GM19452 (cell line): ENCODE measurements around the gene VAMP2.
A peak's percentile ranks its signal among the peaks of the same experiment; 100 is the strongest.

ENCODE experiments used
- ATAC-seq: cut with Tn5 transposase; IDR thresholded peaks from one replicate; pipeline ENCODE4 v1.9.1; 2021; ENCODE audit not compliant: unreplicated experiment

Gene VAMP2

DNA sequence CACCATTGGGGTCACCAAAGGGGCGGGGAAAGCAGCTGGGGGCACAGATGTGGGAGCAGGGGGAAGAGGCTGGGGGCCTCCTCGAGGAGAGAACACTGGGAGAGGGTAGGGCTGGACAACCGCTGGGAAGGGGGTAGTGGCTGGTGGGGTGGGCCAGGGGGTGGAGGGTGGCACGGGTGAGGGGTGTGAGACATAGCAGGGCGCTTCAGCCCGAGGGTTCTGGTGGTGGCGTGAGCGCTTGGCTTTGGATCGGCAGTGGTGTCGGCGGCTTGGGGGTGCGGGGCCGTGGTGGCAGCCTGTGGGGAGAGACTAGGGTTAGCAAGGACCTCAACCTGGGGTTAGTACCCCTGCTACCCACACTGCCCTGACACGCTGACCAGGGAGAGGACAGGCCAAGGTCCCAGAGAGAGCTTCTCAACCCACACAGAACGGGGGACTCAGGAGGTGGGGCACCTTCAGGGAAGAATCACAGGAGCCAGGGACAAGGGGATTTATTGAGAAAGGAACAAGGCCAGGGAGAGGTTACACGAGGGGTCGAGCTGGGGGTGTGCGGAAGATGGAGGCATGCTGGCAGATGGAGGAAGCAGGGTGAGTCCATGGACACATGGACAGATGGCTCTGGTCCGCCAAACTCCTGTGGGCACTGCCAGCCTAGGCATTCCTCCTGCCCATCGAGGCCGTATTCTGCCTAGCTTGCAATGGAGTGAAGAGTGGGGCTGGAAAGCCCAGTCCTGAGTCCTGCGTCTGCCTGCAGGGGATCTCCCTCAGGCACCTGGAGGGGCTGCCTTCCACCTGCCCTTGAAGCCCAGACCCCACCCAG is 19.0 kb downstream of the VAMP2 start:
- no peak for ATAC-seq

DNA sequence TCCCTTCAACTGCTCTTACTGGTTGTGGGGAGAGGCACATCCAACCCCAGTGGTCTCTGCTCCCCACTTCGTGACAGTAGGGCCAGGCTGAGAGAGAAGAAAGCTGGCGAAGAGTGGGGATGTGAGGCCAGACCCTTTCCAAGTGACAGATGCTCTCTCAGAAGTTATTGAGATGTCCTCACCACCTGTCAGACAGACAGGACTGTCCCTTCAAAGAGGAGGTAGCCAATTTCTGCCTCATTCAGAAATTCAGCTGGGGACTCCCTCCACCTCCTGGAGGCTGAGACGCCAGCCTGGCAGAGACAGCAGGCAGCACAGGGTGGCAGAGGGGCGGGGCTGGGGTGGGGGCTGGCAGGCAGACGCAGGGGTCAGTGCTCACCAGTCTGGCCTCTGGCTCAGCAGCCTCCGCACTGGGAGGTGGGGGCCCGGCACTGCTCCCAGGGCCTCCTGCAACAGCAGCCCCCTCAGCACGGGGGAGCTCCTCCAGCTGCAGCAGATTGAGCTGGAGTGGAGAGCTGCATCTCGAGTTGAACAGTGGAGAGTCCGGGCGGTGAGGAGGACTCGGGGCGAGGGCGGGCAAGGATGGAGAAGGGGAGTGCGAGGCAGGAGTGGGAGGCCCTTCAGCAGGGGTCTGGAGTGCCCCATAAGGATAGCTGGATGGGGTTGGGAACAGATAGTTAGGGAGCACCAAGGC is 19.7 kb downstream of the VAMP2 start:
- ATAC-seq, result no peak

DNA sequence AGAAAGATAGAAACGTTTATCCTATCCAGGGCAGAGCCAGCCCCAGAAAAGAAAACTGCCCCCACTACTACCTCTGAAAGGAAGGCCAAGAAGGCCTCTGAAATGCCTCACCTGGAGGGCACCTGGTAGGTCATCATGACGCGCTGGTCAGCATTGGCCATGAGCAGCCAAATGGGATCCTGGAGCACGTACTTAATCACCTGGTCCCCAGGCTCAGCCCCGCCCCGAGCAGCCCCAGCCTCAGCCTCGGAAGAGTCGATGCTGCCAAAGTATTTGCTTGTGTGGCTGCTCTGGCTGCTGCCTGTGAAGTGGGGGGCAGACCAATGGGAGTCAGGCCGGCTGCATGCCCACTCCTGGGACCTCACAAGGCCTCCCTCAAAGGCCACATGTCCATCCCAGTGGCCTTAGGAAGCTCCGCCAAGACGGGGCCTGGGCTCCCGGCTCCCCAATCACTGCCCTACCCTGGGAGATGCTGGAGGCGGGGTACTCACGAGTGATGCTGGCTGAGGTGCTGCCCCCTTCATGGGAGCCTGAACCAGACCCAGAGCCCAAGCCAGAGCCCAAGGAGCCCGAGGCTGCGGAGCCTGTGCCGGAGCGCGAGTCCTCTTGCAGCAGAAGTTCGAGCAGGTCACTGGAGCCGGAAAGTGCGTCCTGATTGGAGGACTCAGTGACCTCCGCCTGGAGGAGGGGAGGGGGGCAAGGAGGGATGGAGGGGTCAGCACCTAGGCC is 20.4 kb downstream of the VAMP2 start:
- ATAC-seq, result no peak

DNA sequence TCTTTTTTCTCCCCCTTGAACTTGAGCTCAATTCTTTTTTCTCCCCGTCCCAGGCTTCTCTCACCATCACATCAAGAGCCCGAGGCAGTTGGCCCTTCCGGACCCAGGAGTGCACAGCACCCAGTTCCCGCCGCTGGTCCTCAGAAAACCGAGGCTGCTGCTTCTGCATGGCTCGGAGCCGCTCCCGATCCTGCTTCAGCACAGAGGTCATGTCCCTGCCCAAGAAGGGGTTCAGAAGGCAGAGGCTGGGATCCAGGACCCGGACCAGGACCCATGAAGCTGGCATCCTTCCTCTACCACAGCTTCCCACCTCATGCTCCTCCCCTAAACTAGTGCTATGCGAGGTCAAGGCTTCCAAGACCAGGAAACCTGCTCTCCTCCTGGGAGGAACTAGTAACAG is 21.0 kb downstream of the VAMP2 start:
- ATAC-seq, result no peak

DNA sequence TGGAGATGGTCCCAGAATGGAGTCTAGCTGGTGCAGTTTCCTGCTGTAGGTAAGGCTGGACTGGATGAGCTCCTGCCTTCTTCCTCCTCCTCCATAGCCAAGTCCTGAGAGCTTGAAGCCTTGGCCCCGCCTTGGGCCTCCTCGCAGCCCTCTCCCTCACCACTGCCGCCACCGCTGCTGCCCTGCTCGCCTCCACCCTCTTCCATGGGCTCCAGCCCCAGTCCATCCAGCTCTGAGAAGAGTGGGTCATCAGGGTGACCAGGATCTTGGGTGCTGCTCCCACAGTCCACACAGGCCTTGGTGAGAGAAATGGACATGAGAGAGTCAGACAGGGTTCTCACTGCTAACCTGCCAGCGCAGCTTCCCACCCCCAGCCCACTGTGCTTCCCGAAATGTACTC is 21.7 kb downstream of the VAMP2 start:
- ATAC-seq, result no peak

DNA sequence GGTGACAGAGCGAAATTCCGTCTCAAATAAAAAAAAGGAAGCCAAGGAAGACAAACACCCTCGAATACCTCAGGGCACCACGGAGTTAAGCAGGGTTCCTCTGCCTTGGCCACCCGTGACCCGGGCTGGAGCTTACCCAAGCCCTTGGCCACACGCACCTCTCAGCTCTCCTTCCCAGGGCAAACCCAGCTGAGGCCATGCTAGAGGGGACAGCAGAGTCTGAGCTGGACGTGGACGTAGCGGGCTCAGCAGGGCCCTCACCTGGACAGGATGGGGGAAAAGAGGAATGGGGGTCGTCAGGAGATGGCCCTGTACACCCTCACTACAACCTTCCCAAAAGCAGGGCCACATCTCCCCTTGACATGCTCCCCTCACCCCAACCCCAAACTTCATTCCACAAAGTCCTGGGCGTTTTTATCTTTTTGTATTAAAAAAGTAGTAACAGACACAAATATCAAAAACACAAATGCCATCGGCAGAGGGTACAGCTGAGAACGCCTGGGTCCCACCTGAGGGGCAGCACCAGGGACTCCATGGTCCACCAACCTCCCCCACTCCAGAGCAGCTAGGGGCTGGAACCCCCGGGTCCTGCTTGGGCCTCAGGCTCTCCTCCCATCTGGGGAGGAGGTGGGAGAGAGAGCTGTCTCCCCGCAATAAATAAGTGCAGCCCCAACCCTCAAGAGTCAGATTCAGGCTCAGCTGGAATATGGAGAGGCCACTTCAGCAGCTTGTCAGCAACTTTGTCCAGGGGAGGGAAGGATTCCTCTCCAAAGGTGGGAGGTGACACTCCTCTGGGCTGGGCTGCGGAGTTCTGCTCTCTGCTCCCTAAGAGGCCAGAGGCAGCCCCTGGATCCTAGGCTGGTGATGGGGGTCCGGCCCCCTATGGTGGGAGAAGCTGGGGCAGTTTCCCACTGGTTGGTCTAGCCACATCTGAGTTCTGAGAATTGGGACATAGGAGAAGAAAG is 22.4 kb downstream of the VAMP2 start:
- no peak for ATAC-seq

DNA sequence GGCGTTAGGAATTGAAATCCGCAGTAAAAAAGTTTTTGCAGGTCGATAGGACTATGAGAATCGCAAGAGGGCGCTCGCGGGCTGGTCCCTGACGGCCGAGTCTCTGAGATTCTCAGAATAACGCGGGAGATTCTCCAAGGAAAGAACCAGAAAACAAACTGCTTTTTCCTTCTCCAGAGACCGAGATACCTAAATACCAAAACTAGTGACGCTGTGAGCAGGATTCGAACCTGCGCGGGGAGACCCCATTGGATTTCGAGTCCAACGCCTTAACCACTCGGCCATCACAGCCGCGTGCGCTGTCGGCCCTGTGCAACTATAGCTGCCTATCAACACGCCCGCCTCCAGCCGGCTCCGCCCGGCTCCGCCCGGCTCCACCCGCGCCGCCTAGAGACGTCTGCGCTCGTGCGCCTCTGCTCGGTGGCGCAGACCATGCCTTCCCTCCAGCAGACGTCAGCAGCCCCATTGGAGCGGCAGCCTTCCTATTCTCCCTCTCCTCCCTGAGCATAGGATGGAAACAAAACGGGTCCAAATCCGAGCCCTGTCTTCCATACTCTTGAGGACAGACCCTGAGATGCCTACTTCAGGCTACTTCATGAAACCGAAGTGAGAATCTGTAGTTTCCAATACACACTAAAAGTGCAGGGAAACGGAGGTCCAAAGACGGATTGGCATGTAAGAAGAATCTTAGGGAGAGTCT is 23.9 kb downstream of the VAMP2 start:
- ATAC-seq, result peak; percentile 80

DNA sequence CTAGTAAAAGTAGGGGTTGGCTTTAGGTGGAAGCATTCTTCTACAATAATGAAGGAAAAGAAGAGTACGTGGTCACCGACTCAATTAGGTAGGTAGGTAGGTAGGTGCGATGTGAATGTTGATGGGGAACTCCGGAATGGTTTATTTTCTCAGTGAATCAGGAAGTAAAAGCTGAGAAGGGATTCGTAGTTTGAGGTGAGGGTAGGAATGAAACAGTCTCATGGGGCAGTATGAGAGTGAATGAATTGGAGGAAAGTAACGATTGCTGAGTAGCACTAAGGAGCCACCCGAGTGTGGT is 24.4 kb downstream of the VAMP2 start:
- ATAC-seq, result no peak

DNA sequence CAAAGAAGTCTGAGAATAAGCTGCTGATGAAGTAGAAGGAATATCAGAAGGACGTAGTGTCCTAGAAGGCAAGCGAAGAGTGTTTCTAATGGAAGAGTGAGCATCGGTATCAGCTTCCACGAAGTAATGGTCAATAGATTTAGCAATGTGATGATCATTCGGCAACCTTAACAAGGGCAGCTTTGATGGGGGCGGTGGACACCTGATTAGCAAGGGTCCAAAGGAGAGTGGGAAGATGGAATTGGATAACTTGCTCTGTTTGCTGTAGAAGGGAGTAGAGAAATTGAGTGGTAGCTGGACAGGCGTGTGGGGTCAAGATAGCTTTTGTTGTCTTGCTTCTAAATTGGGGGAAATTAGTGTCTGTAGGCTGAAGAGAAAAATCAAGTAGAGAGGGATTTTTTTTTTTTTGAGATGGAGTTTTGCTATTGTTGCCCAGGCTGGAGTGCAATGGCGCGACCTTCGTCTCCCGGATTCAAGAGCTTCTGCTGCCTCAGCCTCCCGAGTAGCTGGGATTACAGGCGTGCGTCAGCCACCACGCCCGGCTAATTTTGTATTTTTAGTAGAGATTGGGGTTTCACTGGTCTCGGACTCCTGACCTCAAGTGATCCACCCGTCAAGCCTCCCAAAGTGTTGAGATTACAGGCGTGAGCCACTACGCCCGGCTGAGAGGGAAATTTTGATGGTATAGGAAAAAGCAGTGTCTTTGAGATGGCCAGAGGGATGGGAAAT is 24.9 kb downstream of the VAMP2 start:
- ATAC-seq, result no peak

DNA sequence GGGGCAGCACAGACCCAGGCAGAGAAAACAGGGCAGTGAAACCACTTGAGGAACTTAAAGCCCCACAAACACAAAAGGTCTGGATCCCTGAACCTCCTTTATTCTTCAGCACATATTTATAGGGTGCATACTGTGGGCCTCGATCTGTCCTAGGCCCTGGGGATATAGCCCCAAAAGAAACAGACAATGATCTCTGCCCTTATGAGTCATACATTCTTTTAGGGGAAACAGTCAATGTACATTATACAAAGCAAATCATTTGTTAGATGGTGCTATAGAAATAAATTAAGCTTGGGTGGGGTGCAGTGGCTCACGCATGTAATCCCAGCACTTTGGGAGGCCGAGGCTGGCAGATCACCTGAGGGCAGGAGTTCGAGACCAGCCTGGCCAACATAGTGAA is 28.8 kb downstream of the VAMP2 start:
- no peak for ATAC-seq

DNA sequence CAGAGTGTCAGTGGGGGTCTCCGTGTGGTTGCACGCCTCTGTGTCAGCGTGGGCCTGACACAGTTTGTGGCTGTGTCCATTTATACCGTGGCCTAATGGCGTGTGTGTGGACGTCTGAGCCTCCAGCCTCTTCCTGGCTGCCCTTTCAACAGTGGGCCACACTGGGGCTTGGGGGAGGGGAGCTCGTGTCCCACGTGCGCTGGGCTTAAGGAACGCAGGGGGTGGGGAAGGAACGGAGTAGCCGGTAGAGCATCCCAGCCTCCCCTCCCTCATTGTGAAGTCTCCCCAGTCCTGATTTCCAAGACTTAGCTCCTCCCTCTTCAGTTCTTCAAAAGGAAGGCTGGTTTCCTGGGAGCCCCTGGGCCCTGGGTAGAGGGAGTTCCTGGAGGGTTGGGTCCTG is 29.3 kb downstream of the VAMP2 start:
- ATAC-seq, result no peak

DNA sequence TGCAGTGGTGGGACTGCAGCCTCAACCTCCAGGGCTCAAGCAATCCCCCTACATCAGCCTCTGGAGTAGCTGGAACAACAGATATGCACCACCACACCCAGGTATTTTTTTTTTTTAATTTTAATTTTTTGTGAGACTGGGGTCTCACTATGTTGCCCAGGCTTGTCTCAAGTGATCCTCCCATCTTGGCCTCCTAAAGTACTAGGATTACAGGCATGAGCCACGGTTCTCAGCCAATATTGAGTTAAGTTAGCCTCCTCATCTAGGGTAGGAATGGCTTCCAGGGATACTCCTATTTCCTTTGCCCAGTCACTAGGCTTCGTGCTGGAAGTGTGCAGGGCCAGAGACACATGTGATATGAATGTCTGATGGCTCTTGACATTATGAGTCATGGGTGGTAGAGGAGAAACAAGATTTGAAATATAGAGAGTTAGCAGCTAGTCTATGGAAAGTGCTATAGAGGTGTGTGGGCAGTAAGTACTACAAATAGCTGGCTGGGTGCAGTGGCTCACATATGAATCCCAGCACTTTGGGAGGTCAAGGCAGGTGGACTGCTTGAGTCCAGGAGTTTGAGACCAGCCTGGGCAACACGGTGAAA is 30.8 kb downstream of the VAMP2 start:
- ATAC-seq, result no peak

DNA sequence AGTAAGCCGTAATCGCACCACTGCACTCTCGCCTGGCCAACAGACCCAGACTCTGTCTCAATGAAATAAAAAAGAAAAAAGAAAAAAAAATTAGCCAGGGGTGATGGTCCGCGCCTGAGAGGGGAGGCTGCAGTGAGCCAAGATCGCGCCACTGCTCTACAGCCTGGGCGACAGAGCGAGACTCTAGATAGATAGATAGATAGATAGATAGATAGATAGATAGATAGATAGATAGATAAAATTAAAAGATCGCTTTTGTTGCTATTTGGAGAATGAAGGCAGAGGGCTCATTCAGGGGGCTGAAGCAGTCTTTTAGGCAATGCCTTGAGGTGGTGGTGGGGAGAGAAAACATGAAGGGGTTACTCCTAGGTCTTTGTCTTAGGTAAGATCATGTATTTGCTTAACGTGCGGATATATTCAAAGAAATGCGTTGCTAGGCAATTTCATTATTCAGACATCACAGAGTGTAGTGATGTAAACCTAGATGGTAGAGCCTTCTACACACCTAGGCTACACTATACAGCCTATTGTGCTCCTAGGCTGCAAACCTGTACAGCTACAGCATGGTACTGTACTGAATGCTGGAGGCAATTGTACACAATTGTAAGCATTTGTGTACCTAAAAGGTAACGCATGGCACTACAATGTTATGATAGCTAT is 34.5 kb downstream of the VAMP2 start:
- no peak for ATAC-seq

DNA sequence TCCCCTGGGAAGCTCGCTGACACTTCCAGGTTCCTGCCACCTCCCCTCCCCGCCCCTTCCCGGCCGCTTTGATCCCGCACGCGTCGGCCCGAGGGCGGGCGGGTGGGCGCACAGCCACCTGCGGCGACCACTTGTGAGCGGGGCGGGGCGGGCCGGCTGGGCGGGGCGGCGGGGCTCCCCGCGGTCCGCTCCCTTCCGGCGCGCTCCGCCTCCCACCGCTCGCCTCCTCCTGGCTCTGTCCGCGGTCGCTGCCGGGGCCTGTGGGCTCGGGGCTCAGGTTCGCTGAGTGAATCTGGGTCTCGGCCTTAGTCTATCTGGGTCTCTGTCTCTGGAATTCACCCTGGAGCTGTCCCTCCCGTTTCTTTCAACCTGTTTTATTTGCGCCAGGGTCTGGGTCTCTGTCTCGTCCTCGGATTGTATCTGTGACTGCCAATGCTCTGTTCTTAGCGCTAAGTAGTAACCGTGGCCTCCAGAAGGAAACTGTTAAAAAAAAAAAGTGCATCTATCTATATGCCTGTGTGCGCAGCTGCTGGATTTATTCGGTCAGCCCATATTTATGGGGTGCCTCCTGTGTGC is 36.2 kb downstream of the VAMP2 start:
- ATAC-seq, result no peak

DNA sequence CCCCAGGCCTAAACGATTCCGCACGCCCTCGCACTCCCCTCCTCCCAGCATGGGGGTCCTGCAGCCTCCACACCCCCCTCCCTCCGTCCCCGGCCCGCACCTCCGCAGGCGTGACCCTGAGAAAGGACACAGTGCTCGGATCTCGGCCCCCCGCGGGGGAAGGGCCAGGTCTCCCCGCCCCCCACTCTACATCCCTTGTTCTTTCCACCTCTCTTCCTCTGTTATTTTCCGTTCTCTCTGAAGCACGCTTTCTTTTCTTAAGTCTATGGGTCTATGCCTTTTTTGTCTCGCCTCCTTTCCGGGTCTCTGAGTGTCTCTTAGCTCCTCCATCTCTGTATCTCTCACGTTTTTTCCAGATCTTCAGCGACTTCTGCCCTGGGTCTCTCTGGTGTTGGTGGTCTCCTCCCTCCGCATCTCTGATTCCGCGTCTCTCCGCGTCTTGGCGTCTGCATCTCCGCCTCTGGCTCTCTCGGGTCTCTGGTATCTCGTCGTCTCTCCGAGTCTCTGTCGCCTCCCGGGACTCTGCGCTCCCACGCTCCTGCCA is 36.7 kb downstream of the VAMP2 start:
- no peak for ATAC-seq

DNA sequence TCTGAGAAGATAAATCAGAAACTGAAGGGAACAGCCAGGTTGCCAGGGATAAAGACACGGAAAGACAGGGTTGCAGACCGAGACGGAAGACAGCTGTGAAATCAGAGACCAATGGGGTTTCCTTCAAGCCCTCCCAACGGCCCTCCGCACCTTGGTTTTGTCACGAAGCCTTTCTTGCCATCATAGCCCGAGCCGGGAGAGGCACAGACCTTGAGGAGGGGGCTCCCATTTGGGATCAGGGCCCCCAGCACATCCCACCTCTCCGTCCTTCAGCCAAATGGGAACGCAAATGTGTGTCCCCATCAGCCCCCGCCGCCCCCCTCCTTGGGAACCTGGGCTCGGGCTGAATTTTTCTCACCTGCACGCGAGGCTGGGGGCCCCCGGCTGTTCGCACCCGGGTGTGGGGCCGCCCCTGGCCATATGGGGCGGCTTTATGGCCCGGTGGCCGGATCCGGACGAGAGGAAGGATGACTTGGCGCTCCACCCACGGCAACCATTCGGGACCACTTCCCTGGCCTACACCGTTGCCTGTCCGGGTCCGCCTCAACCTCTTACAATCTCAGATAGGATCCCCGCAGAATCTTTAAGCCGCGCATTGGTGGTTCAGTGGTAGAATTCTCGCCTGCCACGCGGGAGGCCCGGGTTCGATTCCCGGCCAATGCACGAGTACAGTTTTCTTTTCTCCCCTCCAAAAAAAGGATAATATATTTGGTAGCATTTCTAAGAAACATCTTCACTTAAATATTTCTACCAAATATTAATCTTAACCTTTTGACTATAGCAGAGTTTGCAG is 37.4 kb downstream of the VAMP2 start:
- no peak for ATAC-seq

DNA sequence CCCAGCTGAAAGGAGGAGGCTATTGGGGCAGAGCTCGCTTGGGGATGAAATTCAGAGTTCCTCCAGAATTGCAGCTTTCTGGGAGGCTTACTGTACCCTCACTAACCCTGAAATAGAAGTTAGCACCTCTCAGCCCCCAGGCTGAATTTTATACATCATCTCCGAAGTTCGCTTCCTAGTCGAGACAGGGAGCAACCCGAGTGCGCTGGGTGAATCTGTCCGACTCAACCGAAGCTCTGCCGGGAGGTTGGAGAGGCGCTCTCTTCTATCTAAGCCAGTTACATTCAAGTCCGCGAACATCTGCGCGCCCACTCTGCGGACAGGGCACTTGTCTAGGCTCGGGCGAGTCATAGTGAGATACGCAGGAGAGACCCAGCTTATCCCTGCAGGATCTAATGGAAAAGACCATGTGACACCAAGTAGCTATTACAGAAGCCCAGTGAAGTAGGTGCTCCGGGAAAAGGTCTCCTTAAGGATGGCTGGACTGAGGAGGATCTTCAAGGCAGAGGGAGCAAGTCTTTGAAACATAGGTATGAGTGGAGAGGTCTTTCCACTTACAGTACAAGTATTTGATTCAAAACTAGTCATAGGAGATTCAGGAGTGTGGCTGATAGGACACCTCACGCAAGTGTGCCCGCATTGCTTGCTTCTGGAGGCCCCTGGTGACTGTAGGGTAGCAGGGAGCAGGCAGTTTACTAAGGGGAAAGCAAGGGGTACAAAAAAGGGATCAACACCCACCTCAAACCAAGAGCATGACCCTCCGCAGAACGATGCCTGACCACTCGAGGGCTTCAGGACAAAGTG is 38.2 kb downstream of the VAMP2 start:
- ATAC-seq, result no peak
